ENCODE results near the gene CNGA4. TPM values are rescaled to one million over a fixed set of nuclear protein-coding genes. Genes with fewer than 3 reads are reported as not detected.

Gene CNGA4, protein sequence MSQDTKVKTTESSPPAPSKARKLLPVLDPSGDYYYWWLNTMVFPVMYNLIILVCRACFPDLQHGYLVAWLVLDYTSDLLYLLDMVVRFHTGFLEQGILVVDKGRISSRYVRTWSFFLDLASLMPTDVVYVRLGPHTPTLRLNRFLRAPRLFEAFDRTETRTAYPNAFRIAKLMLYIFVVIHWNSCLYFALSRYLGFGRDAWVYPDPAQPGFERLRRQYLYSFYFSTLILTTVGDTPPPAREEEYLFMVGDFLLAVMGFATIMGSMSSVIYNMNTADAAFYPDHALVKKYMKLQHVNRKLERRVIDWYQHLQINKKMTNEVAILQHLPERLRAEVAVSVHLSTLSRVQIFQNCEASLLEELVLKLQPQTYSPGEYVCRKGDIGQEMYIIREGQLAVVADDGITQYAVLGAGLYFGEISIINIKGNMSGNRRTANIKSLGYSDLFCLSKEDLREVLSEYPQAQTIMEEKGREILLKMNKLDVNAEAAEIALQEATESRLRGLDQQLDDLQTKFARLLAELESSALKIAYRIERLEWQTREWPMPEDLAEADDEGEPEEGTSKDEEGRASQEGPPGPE
- total RNA-seq (2014; rRNA removed; shearing (Covaris generic); ENCODE audit: low replicate concordance) = not detected in 2 replicates

DNA sequence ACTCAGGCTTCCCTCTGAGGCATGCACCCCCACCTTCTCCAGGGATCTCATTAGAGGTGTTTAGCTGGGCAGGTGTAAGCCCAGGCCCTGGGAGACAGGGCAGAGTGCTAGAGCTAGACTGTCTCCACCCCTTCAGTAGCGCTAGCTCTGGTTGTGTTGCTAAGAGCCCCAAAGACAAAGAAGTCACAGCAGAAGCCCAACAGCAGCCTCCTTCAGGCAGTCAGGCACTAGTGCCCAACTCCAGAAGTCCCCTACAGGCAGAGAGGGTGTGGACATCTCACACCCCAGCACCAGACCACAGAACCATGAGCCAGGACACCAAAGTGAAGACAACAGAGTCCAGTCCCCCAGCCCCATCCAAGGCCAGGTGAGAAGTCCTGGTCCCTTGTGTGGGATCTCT is at the start of gene CNGA4:
Gene CNGA4, plus strand, starts transcription at position 188 of the 400 bp plus-strand sequence. Its CDS starts 118 bp downstream, at position 306.
- DNase-seq (ENCODE audit: low read depth) = no peak
- in situ Hi-C loops (cut with HindIII; ENCODE audit: low pct_unique_long_range_greater_than_20kb, low sequenced_read_pairs) = no loop called here

DNA sequence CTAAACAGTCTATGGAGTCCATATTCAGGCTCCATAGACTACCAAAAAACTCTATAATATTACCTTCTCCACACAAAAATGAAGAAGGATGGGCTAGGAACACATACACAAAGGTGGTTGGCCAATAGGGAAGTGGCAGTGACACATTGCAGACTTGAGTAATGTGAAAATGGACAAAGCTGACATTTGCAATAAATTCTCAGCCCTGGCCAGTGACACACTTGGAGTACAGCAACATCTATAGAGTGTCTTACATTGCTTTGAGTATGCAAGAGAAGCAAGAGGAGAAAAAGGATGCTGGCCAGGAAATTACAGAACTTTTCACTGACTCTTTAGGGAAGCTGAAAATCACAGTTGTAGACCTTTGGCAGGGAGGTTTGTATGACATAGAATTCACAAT is 47.1 kb upstream of the CNGA4 start:
- in situ Hi-C loops (cut with HindIII; ENCODE audit: low pct_unique_long_range_greater_than_20kb, low sequenced_read_pairs) = no loop called here
- DNase-seq (ENCODE audit: low read depth) = no peak

DNA sequence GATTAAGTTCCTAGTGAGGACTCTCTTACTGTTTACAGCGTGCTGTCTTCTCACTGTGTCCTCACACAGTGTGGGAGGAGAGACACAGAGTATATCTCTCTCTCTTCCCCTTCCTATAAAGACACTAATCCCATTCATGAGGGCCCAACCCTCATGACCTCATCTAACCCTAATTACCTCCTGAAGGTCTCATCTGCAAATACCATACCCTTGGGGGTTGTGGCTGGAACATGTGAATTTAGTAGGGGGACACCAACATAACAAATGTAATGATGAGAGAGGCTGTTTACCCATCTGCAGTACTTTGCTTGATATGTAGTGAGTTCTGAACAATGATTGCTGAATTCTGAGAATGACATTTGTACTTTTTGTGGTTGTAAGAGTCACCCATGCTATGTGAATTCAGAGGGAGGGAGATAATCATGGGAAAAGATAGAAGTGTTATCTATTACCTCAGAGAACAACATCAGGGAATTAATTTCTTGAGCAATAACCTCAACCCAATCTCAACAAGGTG is 44.8 kb upstream of the CNGA4 start:
- in situ Hi-C loops (cut with HindIII; ENCODE audit: low pct_unique_long_range_greater_than_20kb, low sequenced_read_pairs) = no loop called here
- DNase-seq (ENCODE audit: low read depth) = no peak

DNA sequence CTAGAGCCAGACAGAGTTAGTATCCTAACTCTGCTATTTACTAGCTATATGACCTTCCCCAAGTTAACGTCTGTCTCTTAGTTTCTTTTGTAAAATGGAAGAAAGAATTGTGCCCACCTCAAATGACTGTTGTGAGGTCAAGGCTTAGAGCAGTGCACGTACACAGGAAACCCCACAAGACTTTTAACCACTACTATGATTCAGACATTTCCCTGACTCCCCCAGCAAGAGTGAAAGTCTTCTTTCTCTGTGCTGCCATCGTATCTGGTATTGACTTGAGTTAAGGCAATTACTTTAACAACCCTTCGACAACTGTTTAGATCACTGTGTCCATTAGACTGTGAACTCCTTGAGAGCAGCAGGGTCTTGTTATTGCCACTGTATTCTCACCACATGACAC is 42.5 kb upstream of the CNGA4 start:
- no peak for DNase-seq (ENCODE audit: low read depth)
- in situ Hi-C loops (cut with HindIII; ENCODE audit: low pct_unique_long_range_greater_than_20kb, low sequenced_read_pairs) = no loop called here

DNA sequence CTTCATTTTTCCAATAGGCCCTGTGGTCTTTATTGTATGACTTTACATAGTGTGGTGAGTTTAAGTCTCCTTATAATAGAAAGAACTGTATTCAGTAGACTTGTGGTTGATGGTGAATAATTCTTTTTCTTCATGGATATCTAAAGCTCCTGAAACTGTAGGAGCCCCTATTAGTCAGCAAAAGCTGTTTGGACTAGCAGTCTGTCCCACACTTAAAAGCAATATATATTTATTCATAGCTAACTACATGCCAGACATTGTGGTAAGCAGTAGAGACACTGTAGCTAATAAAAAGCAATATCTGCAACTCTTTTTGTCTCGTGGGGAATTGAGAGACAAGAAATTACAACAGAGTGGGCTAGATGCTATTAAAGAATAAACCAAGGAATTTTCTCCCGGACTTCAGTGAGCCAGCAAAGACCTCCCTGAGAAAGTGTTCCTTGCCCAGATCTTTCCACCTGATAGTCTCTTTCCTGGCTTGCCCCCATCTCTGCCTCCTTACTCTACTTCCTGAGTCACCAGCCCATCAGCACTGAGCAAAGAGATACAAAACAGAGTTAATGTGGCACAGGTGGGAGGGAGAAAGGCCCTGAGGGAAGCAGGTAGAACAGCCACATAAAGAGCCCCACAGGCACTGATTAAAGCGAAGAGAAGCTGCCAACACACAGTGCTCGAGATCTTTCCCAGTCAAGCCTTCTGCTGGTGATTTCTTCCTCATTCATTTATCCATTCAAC is 41.3 kb upstream of the CNGA4 start:
- DNase-seq (ENCODE audit: low read depth) = no peak
- in situ Hi-C loops (cut with HindIII; ENCODE audit: low pct_unique_long_range_greater_than_20kb, low sequenced_read_pairs) = no loop called here

DNA sequence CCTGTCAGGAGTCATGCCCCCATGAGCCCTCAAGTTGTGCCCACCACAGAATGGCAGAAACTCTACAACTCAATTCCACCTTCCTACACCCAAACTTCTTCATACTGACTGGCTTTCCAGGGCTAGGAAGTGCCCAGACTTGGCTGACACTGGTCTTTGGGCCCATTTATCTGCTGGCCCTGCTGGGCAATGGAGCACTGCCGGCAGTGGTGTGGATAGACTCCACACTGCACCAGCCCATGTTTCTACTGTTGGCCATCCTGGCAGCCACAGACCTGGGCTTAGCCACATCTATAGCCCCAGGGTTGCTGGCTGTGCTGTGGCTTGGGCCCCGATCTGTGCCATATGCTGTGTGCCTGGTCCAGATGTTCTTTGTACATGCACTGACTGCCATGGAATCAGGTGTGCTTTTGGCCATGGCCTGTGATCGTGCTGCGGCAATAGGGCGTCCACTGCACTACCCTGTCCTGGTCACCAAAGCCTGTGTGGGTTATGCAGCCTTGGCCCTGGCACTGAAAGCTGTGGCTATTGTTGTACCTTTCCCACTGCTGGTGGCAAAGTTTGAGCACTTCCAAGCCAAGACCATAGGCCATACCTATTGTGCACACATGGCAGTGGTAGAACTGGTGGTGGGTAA is 39.6 kb upstream of the CNGA4 start, which contains the start of gene OR52W1:
Gene OR52W1, plus strand, starts transcription at position 51 of the 637 bp plus-strand sequence. Its CDS starts 0 bp downstream, at position 51.
- in situ Hi-C loops (cut with HindIII; ENCODE audit: low pct_unique_long_range_greater_than_20kb, low sequenced_read_pairs) = no loop called here
- DNase-seq (ENCODE audit: low read depth) = no peak

DNA sequence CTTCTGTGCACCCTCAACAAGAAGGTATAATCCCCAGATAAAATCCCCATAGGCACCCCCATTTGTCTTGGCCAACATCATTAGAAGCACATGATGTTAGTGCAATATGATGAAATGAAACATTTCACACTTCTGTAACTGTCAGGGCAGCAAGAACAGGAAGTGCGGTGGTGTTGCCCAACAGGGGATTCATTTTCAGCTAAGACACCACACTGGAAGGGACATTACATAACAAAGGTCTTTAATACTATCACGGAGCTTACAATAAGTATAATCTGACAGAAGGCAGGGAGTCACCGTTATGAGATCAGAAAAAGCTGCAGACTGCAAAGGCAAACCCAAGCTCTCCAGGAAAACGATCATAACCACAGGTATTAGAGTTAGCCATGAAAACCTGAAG is 37.9 kb upstream of the CNGA4 start:
- DNase-seq (ENCODE audit: low read depth) = no peak
- in situ Hi-C loops (cut with HindIII; ENCODE audit: low pct_unique_long_range_greater_than_20kb, low sequenced_read_pairs) = no loop called here

DNA sequence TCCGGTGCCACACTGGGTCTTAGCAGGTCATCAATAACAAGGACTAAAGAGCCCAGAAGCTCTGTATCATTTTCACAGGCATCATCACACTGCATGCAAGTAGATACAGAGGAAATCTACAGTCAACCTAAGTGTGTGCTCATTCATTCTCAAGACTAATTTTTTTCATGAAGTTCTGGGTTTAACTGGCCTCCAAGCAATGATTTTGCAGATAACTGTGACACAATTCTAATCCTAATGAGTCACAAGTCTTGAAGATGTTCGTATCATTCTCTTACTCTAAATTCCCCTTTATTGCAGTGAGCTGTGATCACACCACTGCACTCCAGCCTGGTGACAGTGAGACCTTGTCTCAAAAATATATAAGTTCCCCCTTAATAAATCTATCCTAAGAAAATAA is 37.4 kb upstream of the CNGA4 start:
- in situ Hi-C loops (cut with HindIII; ENCODE audit: low pct_unique_long_range_greater_than_20kb, low sequenced_read_pairs) = no loop called here
- DNase-seq (ENCODE audit: low read depth) = no peak

DNA sequence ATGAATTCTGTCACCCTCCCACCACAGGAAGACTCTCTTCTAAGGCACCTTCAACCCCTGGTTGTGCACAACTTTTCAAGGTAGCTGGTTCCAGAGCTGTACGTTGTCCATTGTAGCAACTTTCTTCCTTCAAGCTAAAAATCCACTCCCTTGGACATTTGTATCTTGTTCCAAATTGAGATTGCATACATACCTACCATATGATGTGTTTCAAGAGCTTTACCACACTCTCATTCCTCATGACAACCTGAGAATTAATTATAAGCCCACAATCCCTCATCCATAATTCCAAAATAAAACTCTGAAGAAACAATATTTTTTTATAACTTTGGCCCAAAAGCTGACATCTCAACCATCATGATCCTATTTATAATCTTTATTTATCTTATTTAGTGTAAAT is 36.8 kb upstream of the CNGA4 start:
- in situ Hi-C loops (cut with HindIII; ENCODE audit: low pct_unique_long_range_greater_than_20kb, low sequenced_read_pairs) = no loop called here
- DNase-seq (ENCODE audit: low read depth) = no peak

DNA sequence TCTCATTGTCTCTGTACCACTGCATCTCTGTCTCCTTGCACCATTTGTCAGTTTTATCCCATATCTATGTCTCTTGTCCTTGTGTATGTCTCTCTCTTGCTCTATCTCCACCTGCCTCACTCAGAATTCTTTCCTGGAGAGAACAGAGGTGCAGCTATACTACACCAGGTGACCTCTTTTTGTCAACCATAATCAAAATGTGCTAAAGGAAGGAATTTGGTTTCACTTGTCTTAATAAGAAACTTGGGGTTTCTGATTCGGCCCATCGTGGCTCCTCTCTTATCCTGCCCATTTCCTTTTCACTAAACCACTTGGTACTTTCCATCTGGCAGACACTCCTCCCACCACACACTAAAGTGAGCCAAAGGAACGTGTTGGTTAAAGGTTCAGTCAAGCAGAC is 35.6 kb upstream of the CNGA4 start:
- in situ Hi-C loops (cut with HindIII; ENCODE audit: low pct_unique_long_range_greater_than_20kb, low sequenced_read_pairs) = no loop called here
- no peak for DNase-seq (ENCODE audit: low read depth)

DNA sequence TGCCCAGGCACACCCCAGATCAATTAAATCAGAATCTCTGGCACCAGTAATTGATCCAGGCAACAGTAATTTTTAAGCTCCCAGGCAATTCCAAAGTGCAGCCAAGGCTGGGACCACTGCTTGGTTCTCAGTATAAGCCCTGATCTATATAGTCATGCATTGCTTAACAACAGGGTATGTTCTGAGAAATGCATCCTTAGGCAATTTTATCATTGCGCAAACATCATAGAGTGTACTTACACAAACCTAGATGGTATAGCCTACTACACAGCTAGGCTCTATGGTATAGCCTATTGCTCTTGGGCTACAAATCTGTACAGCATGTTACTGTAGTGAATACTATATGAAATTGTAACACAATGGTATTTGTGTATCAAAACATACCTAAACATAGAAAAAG is 34.2 kb upstream of the CNGA4 start:
- in situ Hi-C loops (cut with HindIII; ENCODE audit: low pct_unique_long_range_greater_than_20kb, low sequenced_read_pairs) = no loop called here
- DNase-seq (ENCODE audit: low read depth) = no peak

DNA sequence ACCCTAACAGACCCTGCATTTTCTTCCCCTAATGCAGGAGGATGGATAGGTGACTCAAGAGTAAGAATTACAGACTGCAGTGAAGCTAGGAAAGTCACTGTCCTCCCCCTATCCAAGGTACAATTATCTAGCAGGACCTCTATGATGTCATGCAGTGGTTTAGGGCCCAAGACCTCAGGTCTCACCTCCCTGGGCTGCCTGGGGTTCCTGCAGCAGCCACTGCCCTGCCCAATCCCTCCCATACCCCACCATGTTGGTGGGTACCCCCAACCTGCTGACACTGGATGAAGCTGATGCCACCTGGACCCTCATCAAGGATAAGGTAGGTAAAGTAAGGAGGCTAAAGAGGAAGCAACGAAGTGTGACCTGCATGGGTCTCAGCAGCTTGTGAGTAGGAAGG is 33.5 kb upstream of the CNGA4 start, which contains the start of gene C11orf42:
Gene C11orf42, plus strand, starts transcription at position 192 of the 400 bp plus-strand sequence. Its CDS starts 59 bp downstream, at position 251.
- DNase-seq (ENCODE audit: low read depth) = no peak
- in situ Hi-C loops (cut with HindIII; ENCODE audit: low pct_unique_long_range_greater_than_20kb, low sequenced_read_pairs) = no loop called here

DNA sequence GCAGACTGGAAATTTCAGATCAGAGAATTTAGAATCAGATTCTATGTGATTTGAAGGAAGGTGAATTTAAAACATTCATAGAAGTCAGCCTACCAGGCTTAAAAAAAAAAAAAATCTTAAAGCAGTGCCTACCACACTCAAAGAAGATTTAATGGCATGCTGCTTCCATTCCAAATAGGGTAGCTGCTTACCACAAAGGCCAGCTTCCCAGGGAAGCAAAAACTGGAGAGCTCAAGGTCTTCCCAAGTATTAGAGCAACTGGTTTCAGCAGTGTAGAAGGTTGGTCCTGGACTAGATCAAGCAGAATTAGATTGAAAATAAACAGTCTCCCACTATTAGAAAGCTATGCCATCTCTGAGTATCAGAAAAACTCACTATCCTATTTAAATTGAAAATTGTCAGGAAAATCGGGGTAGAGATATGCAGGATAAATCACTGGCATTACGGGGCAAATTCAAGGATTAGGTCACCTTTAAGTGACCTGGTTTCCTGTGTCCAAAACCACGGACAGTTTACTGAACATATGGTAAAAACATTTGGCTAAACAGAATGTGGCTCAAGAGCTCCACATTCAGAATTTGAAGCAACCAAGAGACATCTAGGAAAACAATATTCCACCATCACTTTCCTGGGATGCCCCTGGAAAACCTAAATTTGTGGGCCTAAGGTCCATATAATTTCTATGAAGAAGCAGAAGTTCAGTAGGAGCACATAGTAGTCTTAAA is 32.3 kb upstream of the CNGA4 start:
- in situ Hi-C loops (cut with HindIII; ENCODE audit: low pct_unique_long_range_greater_than_20kb, low sequenced_read_pairs) = no loop called here
- DNase-seq (ENCODE audit: low read depth) = no peak

DNA sequence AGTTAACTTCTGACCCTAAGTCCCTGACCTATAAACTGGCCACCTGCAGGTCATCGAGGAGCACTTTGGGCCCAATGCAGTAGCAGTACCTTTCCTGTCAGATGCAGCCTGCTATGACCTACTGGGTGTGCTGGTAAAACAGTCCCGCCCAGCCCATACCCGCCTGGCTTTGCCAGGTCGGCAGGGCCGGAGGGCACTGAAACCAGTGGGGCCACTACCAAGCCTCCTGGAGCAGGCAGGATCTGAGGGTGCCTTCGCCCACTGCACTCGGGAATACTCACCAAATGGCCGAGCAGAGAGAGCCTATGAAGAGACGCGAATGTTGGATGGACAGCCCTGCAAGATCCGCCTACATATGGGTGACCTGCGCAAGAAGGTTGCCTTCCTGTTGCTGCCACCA is 29.1 kb upstream of the CNGA4 start:
- in situ Hi-C loops (cut with HindIII; ENCODE audit: low pct_unique_long_range_greater_than_20kb, low sequenced_read_pairs) = no loop called here

DNA sequence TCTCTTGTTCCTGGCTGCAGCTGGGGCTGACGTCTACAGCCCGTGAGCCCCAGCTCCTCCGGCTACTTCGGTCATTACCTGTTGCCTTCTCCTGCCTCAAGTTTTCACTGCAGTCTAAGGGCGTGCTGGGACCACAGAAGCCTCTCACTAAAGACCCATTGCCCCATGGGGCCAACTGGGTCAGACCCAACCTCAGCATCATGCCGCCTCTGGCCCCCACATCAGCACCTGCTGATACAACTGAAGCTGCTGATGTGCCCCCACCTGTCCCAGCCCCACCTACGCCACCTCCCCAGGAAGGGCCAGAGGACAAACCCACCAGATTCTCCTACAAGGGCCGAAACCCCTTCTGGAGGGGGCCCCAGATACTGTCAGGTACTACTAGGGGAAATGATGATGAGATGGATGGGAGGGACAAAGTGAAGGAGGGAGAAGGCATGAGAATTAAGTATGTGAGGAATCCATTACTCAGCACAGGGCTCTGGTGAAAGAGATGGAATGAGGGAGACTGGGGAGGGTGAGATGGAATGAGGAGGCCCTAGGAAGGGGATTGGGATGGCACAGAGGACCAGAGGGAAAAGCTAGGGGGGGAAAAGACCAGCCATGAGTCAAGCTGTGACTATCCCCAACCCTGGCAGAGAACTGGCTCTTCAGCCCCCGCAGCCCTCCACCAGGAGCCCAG is 28.5 kb upstream of the CNGA4 start:
- in situ Hi-C loops (cut with HindIII; ENCODE audit: low pct_unique_long_range_greater_than_20kb, low sequenced_read_pairs) = no loop called here
- DNase-seq (ENCODE audit: low read depth) = no peak

More for the DNA sequence above, 29.1 kb upstream of the CNGA4 start:
- no peak for DNase-seq (ENCODE audit: low read depth)

DNA sequence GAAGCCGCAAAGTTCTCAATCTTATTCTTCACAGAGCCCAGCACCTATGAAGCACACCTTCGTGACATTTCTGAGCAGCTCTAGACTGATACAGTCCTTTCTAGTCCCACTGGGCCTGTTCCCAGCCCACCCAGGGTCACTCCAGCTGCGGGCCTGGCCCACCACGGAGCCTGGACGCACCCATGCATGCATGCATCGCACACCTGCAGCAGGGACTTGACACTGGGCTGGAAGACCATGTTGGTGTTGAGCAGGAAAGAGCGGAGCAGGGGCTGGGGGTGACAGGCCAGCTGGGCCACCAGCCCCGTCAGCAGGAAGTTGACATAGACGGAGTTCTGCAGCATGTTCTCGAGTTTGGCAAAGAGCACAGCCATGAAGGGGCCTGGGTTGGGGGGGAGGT is 24.4 kb upstream of the CNGA4 start:
- in situ Hi-C loops (cut with HindIII; ENCODE audit: low pct_unique_long_range_greater_than_20kb, low sequenced_read_pairs) = no loop called here
- no peak for DNase-seq (ENCODE audit: low read depth)

DNA sequence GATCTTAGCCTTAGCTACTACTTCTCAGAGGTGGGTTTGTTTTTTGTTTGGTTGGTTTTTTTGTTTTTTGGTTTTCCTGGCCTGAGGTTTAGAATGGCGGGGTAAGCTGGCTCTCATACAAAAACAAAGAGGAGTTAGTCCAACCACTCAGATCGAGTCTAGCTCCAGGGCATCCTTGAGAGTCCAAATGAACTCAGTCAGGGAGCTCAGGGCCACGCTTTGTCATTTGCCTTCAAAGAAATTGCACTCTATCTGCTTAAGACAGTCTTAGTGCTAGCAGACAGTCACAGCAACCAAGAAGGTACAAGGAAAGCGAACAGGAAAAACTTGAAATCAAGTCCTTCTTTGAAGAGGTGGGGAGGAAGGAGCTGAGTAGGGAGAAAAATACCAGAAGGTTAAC is 22.4 kb upstream of the CNGA4 start:
- DNase-seq (ENCODE audit: low read depth) = no peak
- in situ Hi-C loops (cut with HindIII; ENCODE audit: low pct_unique_long_range_greater_than_20kb, low sequenced_read_pairs) = no loop called here

Data from Caki2 (cell line).